ENCODE results near the gene FAN1.
"Not testable (repeated sequence)": the region's sequence is repeated elsewhere in the genome, so short reads cannot be mapped to it uniquely, and the experiment has no call there.

Gene FAN1

DNA sequence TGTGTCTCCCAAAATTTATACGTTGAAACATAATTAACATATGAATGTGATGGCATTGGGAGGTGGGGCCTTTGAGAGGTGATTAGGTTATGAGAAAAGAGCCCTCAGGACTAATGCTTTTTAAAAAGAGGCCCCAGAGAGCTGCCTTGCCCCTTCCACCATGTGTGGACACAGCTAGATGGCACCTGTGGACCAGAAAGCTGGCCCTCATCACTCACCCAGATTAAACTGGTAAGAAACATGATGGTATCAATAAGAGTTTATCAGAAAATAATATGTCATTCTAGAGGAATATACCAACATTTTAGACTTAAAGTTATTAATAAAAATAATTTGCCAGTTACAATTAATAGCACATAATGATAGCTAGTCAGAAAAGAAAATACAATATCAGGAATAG is 25.2 kb upstream of the FAN1 start:
- TF ChIP-seq, protein P1, sequence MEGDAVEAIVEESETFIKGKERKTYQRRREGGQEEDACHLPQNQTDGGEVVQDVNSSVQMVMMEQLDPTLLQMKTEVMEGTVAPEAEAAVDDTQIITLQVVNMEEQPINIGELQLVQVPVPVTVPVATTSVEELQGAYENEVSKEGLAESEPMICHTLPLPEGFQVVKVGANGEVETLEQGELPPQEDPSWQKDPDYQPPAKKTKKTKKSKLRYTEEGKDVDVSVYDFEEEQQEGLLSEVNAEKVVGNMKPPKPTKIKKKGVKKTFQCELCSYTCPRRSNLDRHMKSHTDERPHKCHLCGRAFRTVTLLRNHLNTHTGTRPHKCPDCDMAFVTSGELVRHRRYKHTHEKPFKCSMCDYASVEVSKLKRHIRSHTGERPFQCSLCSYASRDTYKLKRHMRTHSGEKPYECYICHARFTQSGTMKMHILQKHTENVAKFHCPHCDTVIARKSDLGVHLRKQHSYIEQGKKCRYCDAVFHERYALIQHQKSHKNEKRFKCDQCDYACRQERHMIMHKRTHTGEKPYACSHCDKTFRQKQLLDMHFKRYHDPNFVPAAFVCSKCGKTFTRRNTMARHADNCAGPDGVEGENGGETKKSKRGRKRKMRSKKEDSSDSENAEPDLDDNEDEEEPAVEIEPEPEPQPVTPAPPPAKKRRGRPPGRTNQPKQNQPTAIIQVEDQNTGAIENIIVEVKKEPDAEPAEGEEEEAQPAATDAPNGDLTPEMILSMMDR (IDR thresholded peaks at IDR 0.05; ENCODE audit: control insufficient read depth, extremely low read depth, insufficient read depth) = no peak
- no peak overlapping the region for H3K4me3 ChIP-seq (ENCODE audit: low read depth, low read length)
- no peak for DNase-seq (ENCODE audit: low read depth)

DNA sequence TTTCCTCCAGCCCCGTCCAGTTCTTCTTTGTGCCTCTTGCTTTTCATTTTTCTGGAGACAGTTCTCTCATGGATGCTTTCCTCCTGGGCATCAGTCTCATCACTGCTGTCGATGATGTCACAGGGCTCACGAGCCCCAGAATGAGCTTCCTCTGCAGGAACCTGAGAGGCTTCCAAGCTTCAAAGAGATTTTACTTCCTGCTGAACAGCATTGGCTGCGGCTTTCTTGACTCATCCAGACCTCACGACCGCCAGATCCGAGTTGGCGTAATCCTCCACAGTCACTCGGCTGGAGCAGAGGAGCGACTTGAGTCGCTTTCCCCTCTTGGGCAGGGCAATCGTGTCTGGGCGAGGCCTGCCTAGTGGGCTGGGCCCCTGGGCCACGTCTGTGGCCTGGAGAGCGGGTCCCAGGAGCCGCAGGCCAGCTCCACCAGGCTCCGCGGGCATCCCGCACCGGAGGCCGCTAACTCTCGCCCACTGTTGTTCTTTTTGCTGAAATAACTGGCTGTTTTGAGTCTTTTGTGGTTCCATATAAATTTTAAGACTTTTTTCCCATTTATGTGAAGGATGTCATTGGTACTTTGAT is 20.8 kb upstream of the FAN1 start:
- TF ChIP-seq, protein P1 (IDR thresholded peaks at IDR 0.05; ENCODE audit: control insufficient read depth, extremely low read depth, insufficient read depth) = no peak
- no peak for DNase-seq (ENCODE audit: low read depth)
- no peak overlapping the region for H3K4me3 ChIP-seq (ENCODE audit: low read depth, low read length)

DNA sequence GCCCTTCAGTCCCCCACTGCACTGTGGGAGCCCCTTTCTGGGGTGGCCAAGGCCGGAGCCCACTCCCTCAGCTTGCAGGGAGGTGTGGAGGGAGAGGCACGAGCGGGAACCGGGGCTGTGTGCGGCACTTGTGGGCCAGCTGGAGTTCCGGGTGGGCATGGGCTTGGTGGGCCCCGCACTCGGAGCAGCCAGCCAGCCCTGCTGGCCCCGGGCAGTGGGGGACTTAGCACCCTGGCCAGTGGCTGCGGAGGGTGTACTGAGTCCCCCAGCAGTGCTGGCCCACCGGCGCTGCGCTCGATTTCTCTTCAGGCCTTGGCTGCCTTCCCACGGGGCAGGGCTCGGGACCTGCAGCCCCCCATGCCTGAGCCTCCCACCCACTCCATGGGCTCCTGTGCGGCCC is 20.0 kb upstream of the FAN1 start:
- not testable (repeated sequence) for DNase-seq (ENCODE audit: low read depth); H3K4me3 ChIP-seq (ENCODE audit: low read depth, low read length)

DNA sequence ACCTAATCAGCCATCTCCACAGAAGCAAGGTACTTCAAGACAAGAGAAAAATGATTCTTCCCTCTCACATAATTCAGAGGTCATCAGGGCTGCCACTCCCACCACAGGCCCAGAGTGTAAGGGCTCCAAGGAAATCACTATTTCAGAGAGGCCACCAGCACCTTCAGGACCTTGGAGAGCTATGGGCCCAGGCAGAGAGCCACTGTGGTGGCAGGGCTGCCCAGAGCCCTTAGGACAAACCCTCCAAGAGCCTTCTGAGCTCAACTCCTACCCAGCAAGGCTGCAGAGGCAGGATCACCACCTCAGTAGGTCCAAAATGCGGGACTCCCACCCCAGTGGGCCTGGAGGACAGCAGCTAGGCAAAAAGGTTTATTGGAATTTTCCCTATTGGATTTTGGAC is 17.9 kb upstream of the FAN1 start:
- DNase-seq (ENCODE audit: low read depth) = no peak
- no peak overlapping the region for H3K4me3 ChIP-seq (ENCODE audit: low read depth, low read length)
- TF ChIP-seq, protein P1 (IDR thresholded peaks at IDR 0.05; ENCODE audit: control insufficient read depth, extremely low read depth, insufficient read depth) = no peak

DNA sequence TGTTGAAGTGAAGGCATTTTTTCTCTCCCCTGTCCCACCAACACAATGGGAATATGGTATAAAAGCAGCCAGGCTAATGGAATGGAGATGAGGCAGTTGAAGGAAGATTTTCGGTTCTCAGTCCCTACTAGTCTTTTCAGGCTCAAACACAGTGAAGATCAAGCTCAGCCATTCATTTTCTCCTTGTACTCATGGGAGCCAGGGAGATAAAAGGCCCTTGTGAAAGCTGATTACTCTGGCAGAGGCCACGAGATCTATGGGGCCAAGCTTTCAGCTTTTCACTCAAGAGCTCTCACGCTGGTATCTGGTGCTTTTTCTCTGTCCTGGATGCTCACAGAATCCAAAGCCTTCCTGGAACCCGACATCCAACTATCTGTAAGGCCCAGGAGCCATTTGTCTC is 14.5 kb upstream of the FAN1 start:
- no peak overlapping the region for H3K4me3 ChIP-seq (ENCODE audit: low read depth, low read length)
- TF ChIP-seq, protein P1 (IDR thresholded peaks at IDR 0.05; ENCODE audit: control insufficient read depth, extremely low read depth, insufficient read depth) = no peak
- no peak for DNase-seq (ENCODE audit: low read depth)

DNA sequence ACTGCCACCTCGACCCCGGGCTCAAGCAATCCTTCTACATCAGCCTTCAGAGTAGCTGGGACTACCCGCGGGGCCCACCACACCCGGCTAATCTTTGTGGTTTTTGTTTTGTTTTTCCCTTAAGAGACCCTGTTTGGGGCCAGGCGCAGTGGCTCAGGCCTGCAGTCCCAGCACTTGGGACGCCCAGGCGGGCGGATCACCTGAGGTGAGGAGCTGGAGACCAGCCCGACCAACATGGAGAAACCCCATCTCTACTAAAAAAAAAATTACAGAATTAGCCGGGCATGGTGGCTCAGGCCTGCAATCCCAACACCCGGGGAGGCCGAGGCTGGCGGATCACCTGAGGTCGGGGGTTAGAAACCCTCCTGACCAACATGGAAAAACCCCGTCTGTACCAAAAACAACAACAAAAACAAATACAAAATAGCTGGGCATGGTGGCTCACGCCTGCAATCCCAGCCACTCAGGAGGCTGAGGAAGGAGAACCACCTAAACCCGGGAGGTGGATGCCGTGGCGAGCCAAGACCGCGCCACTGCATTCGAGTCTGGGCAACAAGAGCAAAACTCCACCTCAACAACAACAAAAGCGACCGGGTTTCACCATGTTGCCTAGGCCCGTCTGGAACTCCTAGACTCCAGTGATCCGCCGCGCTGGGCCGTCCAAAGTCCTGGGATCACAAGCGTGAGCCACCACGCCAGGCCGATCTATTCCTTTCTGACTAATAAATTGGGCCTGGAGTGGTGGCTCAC is 8.1 kb upstream of the FAN1 start:
- TF ChIP-seq, protein P1 (IDR thresholded peaks at IDR 0.05; ENCODE audit: control insufficient read depth, extremely low read depth, insufficient read depth) = no peak
- no peak for DNase-seq (ENCODE audit: low read depth)
- no peak overlapping the region for H3K4me3 ChIP-seq (ENCODE audit: low read depth, low read length)

DNA sequence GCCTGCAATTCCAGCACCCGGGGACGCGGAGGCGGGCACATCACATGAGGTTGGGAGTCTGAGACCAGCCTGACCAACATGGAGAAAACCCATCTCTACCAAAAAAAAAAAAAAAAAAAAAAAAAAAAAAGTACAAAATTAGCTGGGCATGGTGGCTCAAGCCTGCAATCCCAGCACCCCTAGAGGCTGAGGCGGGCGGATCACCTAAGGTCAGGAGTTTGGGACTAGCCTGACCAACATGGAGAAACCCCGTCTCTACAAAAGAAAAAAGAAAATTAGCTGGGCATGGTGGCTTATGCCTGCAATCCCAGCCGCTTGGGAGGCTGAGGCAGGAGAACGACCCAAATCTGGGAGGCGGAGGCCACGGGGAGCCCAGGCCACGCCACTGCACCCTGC is 7.5 kb upstream of the FAN1 start:
- no peak for DNase-seq (ENCODE audit: low read depth)
- TF ChIP-seq, protein P1 (IDR thresholded peaks at IDR 0.05; ENCODE audit: control insufficient read depth, extremely low read depth, insufficient read depth) = no peak
- H3K4me3 ChIP-seq (ENCODE audit: low read depth, low read length) = no peak overlapping the region
